Psoas muscle (tissue), 8 donors: ENCODE results near the gene COG2. TPM values are rescaled to one million over a fixed set of nuclear protein-coding genes. Genes with fewer than 3 reads are reported as not detected.

Experiments used
- ATAC-seq, 4 donors: fragments of 200-7000 bp; cut with Tn5 transposase; one replicate each; pipeline ENCODE4 v1.9.1; 2020; ENCODE audit warnings: moderate library complexity in 3 of 4, mild to moderate bottlenecking in 2 of 4
- DNase-seq, 2 donors: peaks; one replicate each; pipeline ENCODE4 v3.0.0-alpha.2; 2020
- H3K27ac ChIP-seq: fragments of 200-600 bp; one replicate; pipeline ENCODE4 v1.8.0; 2022
- H3K27me3 ChIP-seq, 3 donors: fragments of 200-600 bp in 1 of 3; one replicate each; pipeline versions ENCODE4 v1.6.1 to v1.8.0; 2013 to 2022; ENCODE audit warnings: low read length in 2 of 3, mild to moderate bottlenecking in 2 of 3, moderate library complexity in 1 of 3; ENCODE audit not compliant: insufficient read depth in 3 of 3
- H3K36me3 ChIP-seq, 2 donors: fragments of 200-600 bp in 1 of 2; one replicate each; pipeline versions ENCODE4 v1.6.1 to v1.8.0; 2013 to 2022; ENCODE audit warnings: low read depth in 1 of 2, mild to moderate bottlenecking in 1 of 2, moderate library complexity in 1 of 2; ENCODE audit not compliant: insufficient read depth in 1 of 2
- H3K4me1 ChIP-seq: fragments of 200-600 bp; one replicate; pipeline ENCODE4 v1.8.0; 2022
- H3K4me3 ChIP-seq: fragments of 200-600 bp; one replicate; pipeline ENCODE4 v1.8.0; 2022; ENCODE audit warnings: mild to moderate bottlenecking
- H3K9me3 ChIP-seq: fragments of 200-600 bp; one replicate; pipeline ENCODE4 v1.8.0; 2022
- CTCF ChIP-seq: fragments of 200-600 bp; IDR thresholded peaks from one replicate; pipeline ENCODE4 v1.8.0; 2022; ENCODE audit warnings: antibody characterized with exemption
- WGBS, 3 donors: extraction: QIAGEN DNeasy Blood & Tissue Kit; methylation state at CpG; one replicate each; pipeline versions ENCODE4 v1.1.6 to v1.1.7; 2013; 5-methylcytosine and 5-hydroxymethylcytosine counted together
- intact Hi-C, 2 donors: fragments of 100-400 bp; cut with DNase I; formaldehyde crosslinking; loops; one replicate each; pipeline versions ENCODE4 v1.11.0 to v1.14.2; 2022
- polyA plus RNA-seq, 3 donors: library from polyadenylated mRNA; stranded (reverse); fragments of 200-250 nt; gene quantifications; one replicate each; pipeline ENCODE4 v1.2.3, GENCODE V29; 2013
- total RNA-seq, 4 donors: library from RNA; stranded (reverse); fragmentation: NEBNext Ultra II Directional in 2 of 4; extraction: Animal tissue kit (Norgen Biotek cat#: 25700) in 2 of 4; gene quantifications; one replicate each; pipeline versions ENCODE4 v1.2.1 to v1.2.4, GENCODE V29; 2021 to 2023
- donor health status: healthy with polysubstance abuse.
- donor health status: DM: no; HTN: no; CAD: no; lungs with moderate emphysema.
- donor health status: Bipolar disorder and iron deficiency.
- donor health status: healthy.
- donor health status: DM: yes; HTN: yes; CAD: no.
- donor health status: DM: no; HTN: no; CAD: no.
- donor health status: DM: no; HTN: no; CAD: no.
- donor health status: DM: yes; HTN: yes; CAD: no.

The COG2 gene
- total and polyA plus RNA-seq, 7 donors, result 11.9 to 30.5 (median 21.3) TPM

GRCh38 chr1:230699716-230700115 lies 57.4 kb downstream of the COG2 start:
- 92 to 94% (median 92%) methylated on average over 1 of the region's 1 CpG for WGBS, 3 donors

GRCh38 chr1:230700132-230700531 lies 57.9 kb downstream of the COG2 start:
- Histone ChIP-seq H3K27me3 (no peaks in the 10 kb centered on the region), H3K9me3 (no peaks in the 10 kb centered on the region), H3K27ac (no peak overlapping the region), H3K36me3 (peaks cover 0 to 32% of the 10 kb centered on the region in 2 donors), H3K4me1 (peaks cover 13% of the 10 kb centered on the region), H3K4me3 (no peak overlapping the region)
- DNase-seq (no peak), ATAC-seq (no peak)
- 91 to 95% (median 94%) methylated on average over 4 of the region's 4 CpGs for WGBS, 3 donors
- TF ChIP-seq CTCF, result no peak
- intact Hi-C loops, result loop anchor here in 1 of 2 donors (5.0 kb wide), 1 partner anchor 72 kb away; no protein-coding TSS in a partner anchor

More at GRCh38 chr1:230699716-230700115, 57.4 kb downstream of the COG2 start:
- ATAC-seq (no peak), DNase-seq (no peak)
- Histone ChIP-seq H3K9me3 (no peaks in the 10 kb centered on the region), H3K27me3 (no peaks in the 10 kb centered on the region), H3K36me3 (peaks cover 0 to 32% of the 10 kb centered on the region in 2 donors), H3K4me1 (peaks cover 13% of the 10 kb centered on the region), H3K27ac (no peak overlapping the region), H3K4me3 (no peak overlapping the region)
- intact Hi-C loops, result loop anchor here (5.0 kb wide), 1 partner anchor 73 kb away; no protein-coding TSS in a partner anchor
- TF ChIP-seq CTCF, result no peak

GRCh38 chr1:230701434-230701833 lies 59.2 kb downstream of the COG2 start:
- intact Hi-C loops, result loop anchor here in 1 of 2 donors (5.0 kb wide), 1 partner anchor 71 kb away; no protein-coding TSS in a partner anchor
- ATAC-seq (no peak), DNase-seq (no peak)
- no peak for TF ChIP-seq CTCF
- WGBS, 3 donors, result 77 to 89% (median 80%) methylated on average over 17 of the region's 17 CpGs
- peaks cover 6% of the 10 kb centered on the region for H3K4me1 ChIP-seq
- H3K4me3 ChIP-seq, result no peak overlapping the region
- H3K27ac ChIP-seq, result no peak overlapping the region
- H3K36me3 ChIP-seq, result peaks cover 0 to 40% of the 10 kb centered on the region in 2 donors
- H3K9me3 ChIP-seq, result no peaks in the 10 kb centered on the region
- no peaks in the 10 kb centered on the region for H3K27me3 ChIP-seq

- Histone ChIP-seq H3K4me1 (peaks cover 3% of the 10 kb centered on the region), H3K36me3 (peaks cover 0 to 40% of the 10 kb centered on the region in 2 donors), H3K27ac (no peak overlapping the region), H3K4me3 (no peak overlapping the region), H3K27me3 (no peaks in the 10 kb centered on the region), H3K9me3 (no peaks in the 10 kb centered on the region)
- intact Hi-C loops, result loop anchor here in 1 of 2 donors (5.0 kb wide), 1 partner anchor 70 kb away; no protein-coding TSS in a partner anchor
- WGBS, 3 donors, result 85 to 93% (median 89%) methylated on average over 19 of the region's 19 CpGs
- no peak for ATAC-seq
- DNase-seq, result no peak
- TF ChIP-seq CTCF, result no peak
Measured at GRCh38 chr1:230701895-230702768, 59.9 kb downstream of the COG2 start.
